DOHH2 (cell line): ENCODE results near the gene PARP14.
"Not testable (repeated sequence)": the region's sequence is repeated elsewhere in the genome, so short reads cannot be mapped to it uniquely, and the experiment has no call there.

Experiments used
- EZH2phosphoT487 ChIP-seq: fragments of 200-600 bp; sonication (generic); IDR thresholded peaks from 2 replicates; pipeline ENCODE4 v1.6.1; 2017; ENCODE audit warnings: borderline replicate concordance, mild to moderate bottlenecking, antibody characterized with exemption, low read length, moderate library complexity, mixed read lengths
- TF ChIP-seq, protein P1 (sequence below): fragments of 200-600 bp; sonication (generic); IDR thresholded peaks from one replicate; pipeline ENCODE4 v1.5.1; 2014; ENCODE audit warnings: antibody characterized with exemption, mild to moderate bottlenecking, low read depth, low read length; ENCODE audit not compliant: poor library complexity, severe bottlenecking

GRCh38 chr3:122682778-122683411 is 2.3 kb downstream of the PARP14 start:
- TF ChIP-seq, protein P1, sequence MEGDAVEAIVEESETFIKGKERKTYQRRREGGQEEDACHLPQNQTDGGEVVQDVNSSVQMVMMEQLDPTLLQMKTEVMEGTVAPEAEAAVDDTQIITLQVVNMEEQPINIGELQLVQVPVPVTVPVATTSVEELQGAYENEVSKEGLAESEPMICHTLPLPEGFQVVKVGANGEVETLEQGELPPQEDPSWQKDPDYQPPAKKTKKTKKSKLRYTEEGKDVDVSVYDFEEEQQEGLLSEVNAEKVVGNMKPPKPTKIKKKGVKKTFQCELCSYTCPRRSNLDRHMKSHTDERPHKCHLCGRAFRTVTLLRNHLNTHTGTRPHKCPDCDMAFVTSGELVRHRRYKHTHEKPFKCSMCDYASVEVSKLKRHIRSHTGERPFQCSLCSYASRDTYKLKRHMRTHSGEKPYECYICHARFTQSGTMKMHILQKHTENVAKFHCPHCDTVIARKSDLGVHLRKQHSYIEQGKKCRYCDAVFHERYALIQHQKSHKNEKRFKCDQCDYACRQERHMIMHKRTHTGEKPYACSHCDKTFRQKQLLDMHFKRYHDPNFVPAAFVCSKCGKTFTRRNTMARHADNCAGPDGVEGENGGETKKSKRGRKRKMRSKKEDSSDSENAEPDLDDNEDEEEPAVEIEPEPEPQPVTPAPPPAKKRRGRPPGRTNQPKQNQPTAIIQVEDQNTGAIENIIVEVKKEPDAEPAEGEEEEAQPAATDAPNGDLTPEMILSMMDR: not testable (repeated sequence)
- TF ChIP-seq EZH2phosphoT487: not testable (repeated sequence)
